Activated CD4-positive, alpha-beta T cell treated with anti-CD3 and anti-CD28 coated beads, Interleukin-2, amount 10 ng/mL, durations not matched to agents 24 days and 14 days (primary cell): ENCODE measurements around the gene PAM. TPM values are rescaled to one million over a fixed set of nuclear protein-coding genes. Genes with fewer than 3 reads are reported as not detected.
"Not testable (repeated sequence)": the region's sequence is repeated elsewhere in the genome, so short reads cannot be mapped to it uniquely, and the experiment has no call there.

ENCODE experiments used
- DNase-seq: peaks from one replicate; pipeline ENCODE4 v3.0.0; 2022
- H3K27ac Mint-ChIP-seq: one replicate; pipeline ENCODE4 v1.8.0; 2022; ENCODE audit warnings: mild to moderate bottlenecking, mixed read lengths
- H3K27me3 Mint-ChIP-seq: one replicate; pipeline ENCODE4 v1.8.0; 2022; ENCODE audit warnings: mixed read lengths
- H3K36me3 Mint-ChIP-seq: one replicate; pipeline ENCODE4 v1.8.0; 2022; ENCODE audit warnings: low read depth, mild to moderate bottlenecking, mixed read lengths
- H3K4me1 Mint-ChIP-seq: one replicate; pipeline ENCODE4 v1.8.0; 2021; ENCODE audit warnings: mixed read lengths
- H3K4me3 Mint-ChIP-seq: one replicate; pipeline ENCODE4 v1.8.0; 2022; ENCODE audit warnings: mild to moderate bottlenecking, moderate library complexity, mixed read lengths
- H3K9me3 Mint-ChIP-seq: one replicate; pipeline ENCODE4 v1.8.0; 2021; ENCODE audit warnings: mixed read lengths
- intact Hi-C: fragments of 100-400 bp; cut with micrococcal nuclease; formaldehyde crosslinking; loops from one replicate; pipeline ENCODE4 v1.15.1; 2023
- total RNA-seq: library from RNA; stranded (reverse); gene quantifications from 2 replicates; pipeline ENCODE4 v1.2.3, GENCODE V29; 2022

PAM gene
- total RNA-seq, 1 donor from 2014 or later = 72.2 TPM

DNA sequence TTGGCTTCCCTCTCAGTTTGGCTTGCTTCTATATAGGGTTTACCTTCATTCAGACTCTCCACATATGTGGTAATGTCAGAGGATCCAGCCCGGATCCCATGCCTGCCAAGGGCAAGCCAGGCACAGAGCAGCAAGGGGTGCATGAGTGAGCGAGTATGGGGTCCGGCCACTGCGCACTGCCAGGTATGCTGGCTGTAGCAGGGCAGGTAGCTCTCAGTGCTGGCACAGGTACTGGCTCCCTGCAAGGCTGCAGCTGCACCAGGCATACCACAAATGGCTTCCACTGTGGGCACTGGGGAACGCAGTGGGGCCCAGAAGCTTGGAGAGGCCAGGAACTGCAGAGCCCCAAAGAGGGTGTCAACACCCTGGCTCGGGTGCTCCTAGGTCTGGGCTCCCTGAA, 278.6 kb downstream of the PAM start:
- Mint-ChIP-seq H3K9me3 (peaks cover 3% of the 10 kb centered on the region), H3K27me3 (peaks cover 5% of the 10 kb centered on the region), H3K4me1 (no peaks in the 10 kb centered on the region), H3K4me3 (no peak overlapping the region), H3K36me3 (peaks cover 7% of the 10 kb centered on the region), H3K27ac (no peak overlapping the region)
- no peak for DNase-seq
- intact Hi-C loops = no loop called here

GRCh38 chr5:103034662-103035392, 279.7 kb downstream of the PAM start:
- Mint-ChIP-seq H3K27me3 (peaks cover 6% of the 10 kb centered on the region), H3K27ac (no peak overlapping the region), H3K36me3 (peaks cover 2% of the 10 kb centered on the region), H3K4me3 (no peak overlapping the region), H3K4me1 (no peaks in the 10 kb centered on the region), H3K9me3 (peaks cover 3% of the 10 kb centered on the region)
- no peak for DNase-seq
- intact Hi-C loops = no loop called here

DNA sequence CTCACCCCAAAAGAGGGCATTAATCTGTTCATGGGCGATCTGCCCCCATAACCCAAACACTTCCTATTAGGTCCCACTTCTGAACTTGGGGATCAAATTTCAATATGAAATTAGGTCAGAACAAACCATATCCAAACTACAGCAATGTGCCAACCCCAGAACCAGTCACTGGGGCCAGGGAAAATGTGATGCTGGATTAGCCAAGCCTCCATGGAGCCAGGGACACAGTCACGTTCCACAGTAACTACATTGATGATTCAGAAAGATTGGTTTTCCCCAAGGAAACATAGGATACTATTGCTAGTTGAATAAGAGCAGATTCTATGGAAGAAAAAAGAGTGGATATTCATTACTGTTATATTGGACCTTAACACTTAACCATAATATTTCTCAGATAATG, 280.6 kb downstream of the PAM start:
- Mint-ChIP-seq H3K36me3 (peaks cover 2% of the 10 kb centered on the region), H3K4me1 (no peaks in the 10 kb centered on the region), H3K27ac (no peak overlapping the region), H3K4me3 (no peak overlapping the region), H3K27me3 (peaks cover 8% of the 10 kb centered on the region), H3K9me3 (peaks cover 2% of the 10 kb centered on the region)
- DNase-seq = no peak
- intact Hi-C loops = no loop called here

DNA sequence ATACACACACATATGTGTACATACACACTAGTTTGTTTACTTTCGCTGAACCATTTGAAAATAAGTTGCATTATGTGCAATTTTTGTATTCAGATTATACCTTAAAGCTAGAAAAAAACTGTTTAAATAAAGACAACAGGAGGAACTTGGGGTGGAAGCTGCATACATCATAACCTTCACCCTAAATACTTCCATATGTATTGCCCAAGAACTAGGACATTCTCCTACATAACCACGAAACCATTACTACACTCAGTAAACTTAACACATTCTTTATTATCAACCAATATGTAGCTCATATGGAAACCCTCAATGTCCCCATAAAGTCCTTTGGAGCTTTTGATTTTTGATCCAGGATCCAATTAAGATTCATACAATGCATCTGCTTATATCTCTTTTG, 281.5 kb downstream of the PAM start:
- H3K9me3 Mint-ChIP-seq = no peaks in the 10 kb centered on the region
- no peak overlapping the region for H3K27ac Mint-ChIP-seq
- intact Hi-C loops = no loop called here
- H3K36me3 Mint-ChIP-seq = peaks cover 2% of the 10 kb centered on the region
- H3K27me3 Mint-ChIP-seq = peaks cover 8% of the 10 kb centered on the region
- no peaks in the 10 kb centered on the region for H3K4me1 Mint-ChIP-seq
- no peak for DNase-seq
- H3K4me3 Mint-ChIP-seq = no peak overlapping the region

GRCh38 chr5:103037673-103038455, 282.8 kb downstream of the PAM start:
- Mint-ChIP-seq H3K27ac (no peak overlapping the region), H3K27me3 (peaks cover 13% of the 10 kb centered on the region), H3K4me3 (no peak overlapping the region), H3K9me3 (no peaks in the 10 kb centered on the region), H3K4me1 (no peaks in the 10 kb centered on the region), H3K36me3 (peaks cover 2% of the 10 kb centered on the region)
- intact Hi-C loops = no loop called here
- DNase-seq = no peak

- Mint-ChIP-seq H3K4me1 (no peaks in the 10 kb centered on the region), H3K36me3 (no peaks in the 10 kb centered on the region), H3K4me3 (no peak overlapping the region), H3K27ac (no peak overlapping the region), H3K27me3 (peaks cover 25% of the 10 kb centered on the region), H3K9me3 (no peaks in the 10 kb centered on the region)
- intact Hi-C loops = loop anchor here (1.0 to 5.0 kb wide), 3 partner anchors 259 to 457 kb away; no protein-coding TSS in a partner anchor
- no peak for DNase-seq
Measured at GRCh38 chr5:103041071-103041676, 286.1 kb downstream of the PAM start.

- H3K27me3 Mint-ChIP-seq = peaks cover 20% of the 10 kb centered on the region
- H3K9me3 Mint-ChIP-seq, H3K4me3 Mint-ChIP-seq, H3K27ac Mint-ChIP-seq, H3K36me3 Mint-ChIP-seq, H3K4me1 Mint-ChIP-seq, DNase-seq, intact Hi-C loops: not testable (repeated sequence)
Measured at GRCh38 chr5:103046706-103047105, 291.6 kb downstream of the PAM start.

DNA sequence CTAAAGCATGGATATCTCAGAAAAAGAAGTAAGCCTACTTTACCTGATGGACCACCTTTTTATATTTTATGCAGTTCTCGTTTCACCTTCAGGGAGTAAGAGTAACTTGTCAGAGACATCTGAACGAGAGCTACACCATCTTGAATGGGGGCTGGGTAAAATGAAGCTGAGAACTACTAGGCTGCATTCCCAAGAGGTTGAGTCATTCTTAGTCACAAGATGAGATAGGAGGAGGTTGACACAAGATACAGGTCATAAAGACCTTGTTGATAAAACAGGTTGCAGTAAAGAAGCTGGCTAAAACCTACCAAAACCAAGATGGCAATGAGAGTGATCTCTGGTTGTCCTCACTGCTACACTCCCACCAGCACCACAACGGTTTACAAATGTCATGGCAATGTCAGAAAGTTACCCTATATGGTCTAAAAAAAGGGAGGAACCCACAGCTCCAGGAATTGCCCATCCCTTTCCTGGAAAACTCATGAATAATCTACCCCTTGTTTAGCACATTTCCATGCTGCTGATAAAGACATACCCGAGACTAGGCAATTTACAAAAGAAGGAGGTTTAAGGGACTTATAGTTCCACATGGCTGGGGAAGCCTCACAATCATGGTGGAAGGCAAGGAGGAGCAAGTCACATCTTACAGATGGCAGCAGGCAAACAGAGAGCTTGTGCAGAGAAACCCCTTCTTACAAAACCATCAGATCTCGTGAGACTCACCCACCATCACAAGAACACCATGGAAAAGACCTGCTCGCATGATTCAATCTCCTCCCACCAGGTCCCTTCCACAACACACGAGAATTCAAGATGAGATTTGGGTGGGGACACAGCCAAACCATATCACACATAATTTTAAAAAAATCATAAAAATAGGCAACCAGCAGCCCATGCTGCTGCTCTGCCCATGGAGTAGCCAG, 302.4 kb downstream of the PAM start:
- peaks cover 13% of the 10 kb centered on the region for H3K9me3 Mint-ChIP-seq
- DNase-seq = no peak
- no peaks in the 10 kb centered on the region for H3K36me3 Mint-ChIP-seq
- peaks cover 3% of the 10 kb centered on the region for H3K4me1 Mint-ChIP-seq
- peaks cover 11% of the 10 kb centered on the region for H3K27me3 Mint-ChIP-seq
- intact Hi-C loops = no loop called here
- no peak overlapping the region for H3K4me3 Mint-ChIP-seq
- H3K27ac Mint-ChIP-seq = no peak overlapping the region

- peaks cover 3% of the 10 kb centered on the region for H3K4me1 Mint-ChIP-seq
- no peak overlapping the region for H3K4me3 Mint-ChIP-seq
- H3K27me3 Mint-ChIP-seq = peaks cover 16% of the 10 kb centered on the region
- no peak overlapping the region for H3K27ac Mint-ChIP-seq
- no peak for DNase-seq
- H3K9me3 Mint-ChIP-seq = peaks cover 13% of the 10 kb centered on the region
- intact Hi-C loops = no loop called here
- H3K36me3 Mint-ChIP-seq = no peaks in the 10 kb centered on the region
Measured at GRCh38 chr5:103059525-103059924, 304.4 kb downstream of the PAM start.

DNA sequence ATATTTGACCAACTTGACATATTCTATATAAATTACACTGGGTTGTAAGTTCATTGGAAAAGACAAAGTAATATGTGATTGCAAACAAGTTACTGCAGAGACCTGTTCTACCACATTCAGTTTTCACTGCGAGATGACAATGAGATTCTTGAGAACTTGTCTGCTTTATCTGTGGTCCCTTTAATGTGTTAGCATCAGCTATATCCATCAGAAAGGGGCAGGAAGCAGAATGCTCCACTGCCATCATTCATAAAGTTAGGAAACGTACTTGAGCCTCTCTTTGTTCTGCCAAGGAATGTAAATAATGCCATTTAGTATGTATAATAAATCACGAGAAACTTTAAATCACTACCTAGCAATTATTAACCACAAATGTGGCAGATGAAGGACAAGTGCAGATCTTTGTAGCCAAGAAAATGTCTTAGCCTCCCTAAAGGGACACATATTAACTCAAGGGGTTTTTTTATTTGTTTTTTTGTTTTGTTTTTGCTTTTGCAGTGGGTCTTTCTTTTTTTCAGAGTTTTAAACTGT, 305.4 kb downstream of the PAM start:
- Mint-ChIP-seq H3K9me3 (peaks cover 8% of the 10 kb centered on the region), H3K36me3 (no peaks in the 10 kb centered on the region), H3K4me1 (peaks cover 3% of the 10 kb centered on the region), H3K27ac (no peak overlapping the region), H3K27me3 (peaks cover 16% of the 10 kb centered on the region), H3K4me3 (no peak overlapping the region)
- no peak for DNase-seq
- intact Hi-C loops = no loop called here

- Mint-ChIP-seq H3K4me1 (no peaks in the 10 kb centered on the region), H3K36me3 (no peaks in the 10 kb centered on the region), H3K4me3 (no peak overlapping the region), H3K27ac (no peak overlapping the region), H3K27me3 (peaks cover 12% of the 10 kb centered on the region), H3K9me3 (peaks cover 4% of the 10 kb centered on the region)
- intact Hi-C loops = no loop called here
- no peak for DNase-seq
Measured at GRCh38 chr5:103066326-103066725, 311.2 kb downstream of the PAM start.

GRCh38 chr5:103073500-103073899, 318.4 kb downstream of the PAM start:
- H3K4me3 Mint-ChIP-seq, intact Hi-C loops, H3K4me1 Mint-ChIP-seq, H3K27ac Mint-ChIP-seq, H3K27me3 Mint-ChIP-seq, DNase-seq, H3K36me3 Mint-ChIP-seq: not testable (repeated sequence)
- peaks cover 41% of the 10 kb centered on the region for H3K9me3 Mint-ChIP-seq

- peaks cover 47% of the 10 kb centered on the region for H3K9me3 Mint-ChIP-seq
- no peaks in the 10 kb centered on the region for H3K36me3 Mint-ChIP-seq
- peaks cover 3% of the 10 kb centered on the region for H3K27me3 Mint-ChIP-seq
Measured at GRCh38 chr5:103075442-103075841, 320.3 kb downstream of the PAM start.

More at GRCh38 chr5:103075442-103075841, 320.3 kb downstream of the PAM start:
- intact Hi-C loops = no loop called here
- Mint-ChIP-seq H3K4me1 (no peaks in the 10 kb centered on the region), H3K4me3 (no peak overlapping the region), H3K27ac (no peak overlapping the region)
- DNase-seq = no peak
